Neural progenitor cell (in vitro differentiated cells): Measurements from ENCODE around the gene IFI6. TPM values are rescaled to one million over a fixed set of nuclear protein-coding genes. Genes with fewer than 3 reads are reported as not detected.
A peak's percentile ranks its signal among the peaks of the same experiment; 100 is the strongest.
"Not testable (repeated sequence)": the region's sequence is repeated elsewhere in the genome, so short reads cannot be mapped to it uniquely, and the experiment has no call there.

Experiments used
- DNase-seq: peaks from one replicate; pipeline ENCODE4 v3.0.0-alpha.2; 2016; ENCODE audit warnings: low spot score
- H2AFZ ChIP-seq: fragments of 200-600 bp; sonication (generic); replicated peaks from 2 replicates; pipeline ENCODE4 v1.6.1; 2016; ENCODE audit warnings: antibody characterized with exemption
- H3F3A ChIP-seq: fragments of 200-600 bp; sonication (generic); 2 replicates; pipeline ENCODE4 v1.6.1; 2016; ENCODE audit warnings: antibody characterized with exemption, low read depth
- H3K27ac ChIP-seq: fragments of 200-600 bp; sonication (generic); 2 replicates; pipeline ENCODE4 v1.5.1; 2016; ENCODE audit warnings: mild to moderate bottlenecking
- H3K27me3 ChIP-seq: fragments of 200-600 bp; sonication (generic); 2 replicates; pipeline ENCODE4 v1.6.1; 2016; ENCODE audit warnings: mild to moderate bottlenecking, moderate library complexity
- H3K36me3 ChIP-seq: fragments of 200-600 bp; sonication (generic); 2 replicates; pipeline ENCODE4 v1.5.1; 2016
- H3K4me1 ChIP-seq: fragments of 200-600 bp; sonication (generic); 2 replicates; pipeline ENCODE4 v1.6.1; 2016; ENCODE audit warnings: mixed run types
- H3K4me2 ChIP-seq: fragments of 200-600 bp; sonication (generic); 2 replicates; pipeline ENCODE4 v1.6.1; 2016
- H3K4me3 ChIP-seq: fragments of 200-600 bp; sonication (generic); 2 replicates; pipeline ENCODE4 v1.5.1; 2016
- H3K79me2 ChIP-seq: fragments of 200-600 bp; sonication (generic); 2 replicates; pipeline ENCODE4 v1.6.1; 2016; ENCODE audit warnings: low read depth
- H3K9ac ChIP-seq: fragments of 200-600 bp; sonication (generic); 2 replicates; pipeline ENCODE4 v1.6.1; 2016
- H3K9me3 ChIP-seq: fragments of 200-600 bp; sonication (generic); 2 replicates; pipeline ENCODE4 v1.5.1; 2016; ENCODE audit warnings: low read depth
- H4K20me1 ChIP-seq: fragments of 200-600 bp; sonication (generic); 2 replicates; pipeline ENCODE4 v1.6.1; 2016; ENCODE audit warnings: low read depth
- H3K27ac Mint-ChIP-seq: 3 replicates; pipeline ENCODE4 v1.8.0; 2021; ENCODE audit warnings: mixed read lengths
- H3K27me3 Mint-ChIP-seq: 2 replicates; pipeline ENCODE4 v1.8.0; 2022; ENCODE audit warnings: low read depth, mild to moderate bottlenecking, inconsistent platforms, moderate library complexity, mixed read lengths; ENCODE audit not compliant: insufficient read depth
- H3K36me3 Mint-ChIP-seq: 3 replicates; pipeline ENCODE4 v1.8.0; 2021; ENCODE audit warnings: mixed read lengths
- H3K4me1 Mint-ChIP-seq: 3 replicates; pipeline ENCODE4 v1.8.0; 2021; ENCODE audit warnings: mixed read lengths
- H3K4me3 Mint-ChIP-seq: 3 replicates; pipeline ENCODE4 v1.8.0; 2021; ENCODE audit warnings: mild to moderate bottlenecking, moderate library complexity, mixed read lengths
- H3K9me3 Mint-ChIP-seq: 3 replicates; pipeline ENCODE4 v1.8.0; 2020; ENCODE audit warnings: mixed read lengths
- EZH2 ChIP-seq: fragments of 200-600 bp; sonication (generic); IDR thresholded peaks from 2 replicates; pipeline ENCODE4 v1.6.1; 2017; ENCODE audit warnings: antibody characterized with exemption, mild to moderate bottlenecking, moderate library complexity
- EZH2phosphoT487 ChIP-seq: fragments of 200-600 bp; sonication (generic); IDR thresholded peaks from 2 replicates; pipeline ENCODE4 v1.6.1; 2017; ENCODE audit warnings: antibody characterized with exemption
- total RNA-seq: library from RNA; depleted of rRNA; stranded (reverse); fragments of >200 nt; gene quantifications from 2 replicates; pipeline ENCODE4 v1.2.3, GENCODE V29; 2015; ENCODE audit warnings: low replicate concordance
- TF ChIP-seq, protein P1 (sequence below): fragments of 200-600 bp; sonication (generic); IDR thresholded peaks from 2 replicates; pipeline ENCODE4 v1.5.1; 2017; ENCODE audit warnings: antibody characterized with exemption, mild to moderate bottlenecking

The IFI6 gene
- total RNA-seq, 1 donor from 2014 or later = 2.4 TPM

DNA sequence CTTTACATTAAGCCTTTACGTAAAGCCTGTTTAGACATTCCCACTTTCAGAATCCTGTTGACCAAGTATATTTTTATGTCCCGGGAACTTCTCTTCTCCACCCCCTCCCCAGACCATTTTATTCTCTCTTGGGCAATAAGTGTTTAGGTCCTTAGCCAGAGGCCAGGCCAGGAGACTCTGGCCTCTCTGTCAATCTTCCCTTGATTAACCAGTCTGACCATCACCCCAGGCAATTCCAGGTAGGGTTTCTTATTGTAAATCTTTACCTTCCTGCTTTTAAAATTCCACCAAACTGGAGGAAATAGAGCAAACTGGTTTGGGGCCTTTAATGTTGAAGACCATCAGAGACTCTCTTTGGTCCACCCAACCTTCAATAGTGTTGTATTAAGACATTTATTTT is 12.2 kb upstream of the IFI6 start:
- TF ChIP-seq, protein P1, sequence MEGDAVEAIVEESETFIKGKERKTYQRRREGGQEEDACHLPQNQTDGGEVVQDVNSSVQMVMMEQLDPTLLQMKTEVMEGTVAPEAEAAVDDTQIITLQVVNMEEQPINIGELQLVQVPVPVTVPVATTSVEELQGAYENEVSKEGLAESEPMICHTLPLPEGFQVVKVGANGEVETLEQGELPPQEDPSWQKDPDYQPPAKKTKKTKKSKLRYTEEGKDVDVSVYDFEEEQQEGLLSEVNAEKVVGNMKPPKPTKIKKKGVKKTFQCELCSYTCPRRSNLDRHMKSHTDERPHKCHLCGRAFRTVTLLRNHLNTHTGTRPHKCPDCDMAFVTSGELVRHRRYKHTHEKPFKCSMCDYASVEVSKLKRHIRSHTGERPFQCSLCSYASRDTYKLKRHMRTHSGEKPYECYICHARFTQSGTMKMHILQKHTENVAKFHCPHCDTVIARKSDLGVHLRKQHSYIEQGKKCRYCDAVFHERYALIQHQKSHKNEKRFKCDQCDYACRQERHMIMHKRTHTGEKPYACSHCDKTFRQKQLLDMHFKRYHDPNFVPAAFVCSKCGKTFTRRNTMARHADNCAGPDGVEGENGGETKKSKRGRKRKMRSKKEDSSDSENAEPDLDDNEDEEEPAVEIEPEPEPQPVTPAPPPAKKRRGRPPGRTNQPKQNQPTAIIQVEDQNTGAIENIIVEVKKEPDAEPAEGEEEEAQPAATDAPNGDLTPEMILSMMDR = no peak
- TF ChIP-seq EZH2 (no peak), EZH2phosphoT487 (no peak)
- peaks cover 34% of the 10 kb centered on the region for H3K9me3 Mint-ChIP-seq

GRCh38 chr1:27682351-27682944 is 10.5 kb upstream of the IFI6 start:
- no peaks in the 10 kb centered on the region for H3F3A ChIP-seq
- H3K9me3 Mint-ChIP-seq = peaks cover 39% of the 10 kb centered on the region
- no peak overlapping the region for H3K4me2 ChIP-seq
- no peak overlapping the region for H3K27ac ChIP-seq
- H3K36me3 ChIP-seq = no peaks in the 10 kb centered on the region
- H3K27ac Mint-ChIP-seq = no peak overlapping the region
- H3K4me1 ChIP-seq = peaks cover 7% of the 10 kb centered on the region
- DNase-seq = no peak
- H3K27me3 ChIP-seq = no peaks in the 10 kb centered on the region
- H3K4me3 ChIP-seq = no peak overlapping the region
- TF ChIP-seq, protein P1 = no peak
- no peak for TF ChIP-seq EZH2
- no peak for TF ChIP-seq EZH2phosphoT487
- no peaks in the 10 kb centered on the region for H4K20me1 ChIP-seq
- peaks cover 2% of the 10 kb centered on the region for H3K36me3 Mint-ChIP-seq
- no peaks in the 10 kb centered on the region for H3K79me2 ChIP-seq
- peaks cover 6% of the 10 kb centered on the region for H3K27me3 Mint-ChIP-seq
- peaks cover 7% of the 10 kb centered on the region for H3K9me3 ChIP-seq
- H3K4me1 Mint-ChIP-seq = no peaks in the 10 kb centered on the region
- H2AFZ ChIP-seq = no peak overlapping the region
- H3K9ac ChIP-seq = no peak overlapping the region
- no peak overlapping the region for H3K4me3 Mint-ChIP-seq

More for the DNA sequence above, 12.2 kb upstream of the IFI6 start:
- Histone ChIP-seq H3K9ac (no peak overlapping the region), H3K4me3 (no peak overlapping the region), H3K4me1 (peaks cover 7% of the 10 kb centered on the region), H3K4me2 (no peak overlapping the region), H3K9me3 (peaks cover 7% of the 10 kb centered on the region), H3K27ac (no peak overlapping the region), H2AFZ (no peak overlapping the region), H3F3A (no peaks in the 10 kb centered on the region), H3K36me3 (no peaks in the 10 kb centered on the region), H3K79me2 (no peaks in the 10 kb centered on the region), H4K20me1 (no peaks in the 10 kb centered on the region), H3K27me3 (no peaks in the 10 kb centered on the region)
- Mint-ChIP-seq H3K4me3 (no peak overlapping the region), H3K27me3 (peaks cover 6% of the 10 kb centered on the region), H3K27ac (peak overlapping the region; percentile 72), H3K36me3 (peaks cover 2% of the 10 kb centered on the region), H3K4me1 (no peaks in the 10 kb centered on the region)
- DNase-seq = no peak

DNA sequence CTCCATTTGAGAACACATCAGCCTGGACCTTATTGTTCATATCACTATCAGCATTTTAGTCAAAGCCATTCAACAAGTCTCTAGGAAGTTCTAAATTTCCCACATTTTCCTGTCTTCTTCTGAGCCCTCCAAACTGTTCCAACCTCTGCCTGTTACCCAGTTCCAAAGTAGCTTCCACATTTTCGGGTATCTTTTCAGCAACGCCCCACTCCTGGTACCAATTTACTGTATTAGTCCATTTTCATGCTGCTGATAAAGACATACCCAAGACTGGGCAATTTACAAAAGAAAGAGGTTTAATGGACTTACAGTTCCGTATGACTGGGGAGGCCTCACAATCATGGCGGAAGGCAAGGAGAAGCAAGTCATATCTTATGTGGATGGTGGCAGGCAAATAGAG is 9.6 kb upstream of the IFI6 start:
- not testable (repeated sequence) for H3K4me3 Mint-ChIP-seq, H3K27me3 ChIP-seq, H3K79me2 ChIP-seq, H3K4me1 Mint-ChIP-seq, H3K36me3 ChIP-seq, H3K4me1 ChIP-seq, DNase-seq, H3F3A ChIP-seq, H4K20me1 ChIP-seq, H2AFZ ChIP-seq, H3K27ac ChIP-seq, H3K27ac Mint-ChIP-seq, H3K36me3 Mint-ChIP-seq, H3K9ac ChIP-seq, H3K9me3 ChIP-seq, H3K4me2 ChIP-seq, H3K4me3 ChIP-seq, H3K27me3 Mint-ChIP-seq
- peaks cover 39% of the 10 kb centered on the region for H3K9me3 Mint-ChIP-seq

DNA sequence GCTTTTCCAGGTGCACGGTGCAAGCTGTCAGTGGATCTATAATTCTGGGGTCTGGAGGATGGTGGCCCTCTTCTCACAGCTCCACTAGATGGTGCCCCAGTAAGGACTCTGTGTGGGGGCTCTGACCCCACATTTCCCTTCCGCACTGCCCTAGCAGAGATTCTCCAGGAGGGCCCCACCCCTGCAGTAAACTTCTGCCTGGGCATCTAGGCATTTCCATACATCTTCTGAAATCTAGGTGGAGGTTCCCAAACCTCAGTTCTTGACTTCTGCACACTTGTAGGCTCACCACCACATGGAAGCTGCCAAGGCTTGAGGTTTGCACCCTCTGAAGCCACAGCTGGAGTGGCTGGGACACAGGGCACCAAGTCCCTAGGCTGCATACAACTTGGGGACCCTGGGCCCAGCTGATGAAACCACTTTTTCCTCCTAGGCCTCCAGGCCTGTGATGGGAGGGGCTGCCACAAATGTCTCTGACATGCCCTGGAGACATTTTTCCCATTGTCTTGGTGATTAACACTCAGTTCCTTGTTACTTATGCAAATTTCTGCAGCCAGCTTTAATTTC is 8.3 kb upstream of the IFI6 start:
- not testable (repeated sequence) for H3K4me1 Mint-ChIP-seq, H3K4me2 ChIP-seq, H3K27ac Mint-ChIP-seq, H3K79me2 ChIP-seq, H3K9ac ChIP-seq, DNase-seq, H3K36me3 ChIP-seq, H3F3A ChIP-seq, H3K4me3 Mint-ChIP-seq, H3K36me3 Mint-ChIP-seq, H3K27me3 Mint-ChIP-seq, H4K20me1 ChIP-seq, H3K27ac ChIP-seq, H3K4me3 ChIP-seq, H3K9me3 ChIP-seq, H2AFZ ChIP-seq, H3K27me3 ChIP-seq, H3K4me1 ChIP-seq
- H3K9me3 Mint-ChIP-seq = peaks cover 47% of the 10 kb centered on the region
